ES-I3 (cell line): Measurements from ENCODE around the gene LAIR2.
A peak's percentile ranks its signal among the peaks of the same experiment; 100 is the strongest.
"Not testable (repeated sequence)": the region's sequence is repeated elsewhere in the genome, so short reads cannot be mapped to it uniquely, and the experiment has no call there.

Source experiments
- H3K36me3 ChIP-seq: 2 replicates; pipeline ENCODE4 v1.6.1; 2013; ENCODE audit warnings: mild to moderate bottlenecking, low read length, control low read depth, moderate library complexity; ENCODE audit not compliant: insufficient read depth
- H3K4me1 ChIP-seq: 2 replicates; pipeline ENCODE4 v1.6.1; 2013; ENCODE audit warnings: mild to moderate bottlenecking, control low read depth, low read length; ENCODE audit not compliant: insufficient read depth
- H3K9ac ChIP-seq: 2 replicates; pipeline ENCODE4 v1.6.1; 2013; ENCODE audit warnings: low read depth, mild to moderate bottlenecking, low read length, moderate library complexity
- H3K9me3 ChIP-seq: 2 replicates; pipeline ENCODE4 v1.6.1; 2013; ENCODE audit warnings: mild to moderate bottlenecking, low read length, moderate library complexity; ENCODE audit not compliant: control insufficient read depth, insufficient read depth

LAIR2 gene

DNA sequence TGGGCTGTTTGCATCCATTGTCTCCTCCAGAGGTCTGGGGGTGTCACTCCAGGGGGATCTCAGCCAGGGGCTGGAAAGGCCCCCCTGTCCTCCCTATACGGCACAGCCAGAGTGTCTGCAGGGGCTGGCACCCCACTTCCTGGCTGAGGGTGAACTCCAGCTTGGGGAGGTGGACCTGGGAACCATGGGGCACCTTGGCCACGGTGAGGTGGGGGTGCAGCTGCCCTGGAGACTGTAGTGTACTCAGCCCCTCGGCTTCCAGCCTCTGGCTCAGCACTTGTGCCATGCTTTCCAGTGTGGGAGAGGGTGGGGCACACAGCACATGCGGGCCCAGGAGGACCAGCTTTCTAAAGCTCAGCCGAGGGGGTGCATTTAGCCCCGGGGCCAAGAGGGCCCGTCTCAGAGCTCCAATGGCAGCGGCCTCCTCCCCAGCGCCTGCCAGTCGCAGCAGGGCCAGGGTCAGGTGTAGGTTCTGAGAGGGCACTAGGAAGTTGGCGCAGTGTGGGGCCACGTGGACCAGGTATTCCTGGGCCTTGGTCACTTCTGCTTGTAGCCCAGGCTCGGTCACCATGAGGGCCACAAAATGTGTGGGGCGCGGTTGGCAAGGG lies 40.5 kb upstream of the LAIR2 start:
- peak overlapping the region; percentile 98 for H3K9ac ChIP-seq
- peaks cover 3% of the 10 kb centered on the region for H3K36me3 ChIP-seq
- H3K4me1 ChIP-seq = peaks cover 7% of the 10 kb centered on the region; the same call in 1 of the 2 replicates
- H3K9me3 ChIP-seq = no peaks in the 10 kb centered on the region

- Histone ChIP-seq H3K4me1 (peaks cover 7% of the 10 kb centered on the region; the same call in 1 of the 2 replicates), H3K9me3 (no peaks in the 10 kb centered on the region), H3K9ac (peak overlapping the region; percentile 98), H3K36me3 (no peaks in the 10 kb centered on the region; the same call in none of the 2 replicates)
Measured at GRCh38 chr19:54462655-54463530, 39.7 kb upstream of the LAIR2 start.

GRCh38 chr19:54463531-54464043 lies 39.0 kb upstream of the LAIR2 start, which contains the start of gene LENG9:
Gene LENG9, minus strand, starts transcription at chr19:54463778. Its CDS starts 252 bp downstream, at chr19:54463526.
- peaks cover 7% of the 10 kb centered on the region; the same call in 1 of the 2 replicates for H3K4me1 ChIP-seq
- H3K9ac ChIP-seq = peak within 1 kb of the TSS; percentile 98
- no peaks in the 10 kb centered on the region; the same call in 1 of the 2 replicates for H3K36me3 ChIP-seq
- no peaks in the 10 kb centered on the region for H3K9me3 ChIP-seq

DNA sequence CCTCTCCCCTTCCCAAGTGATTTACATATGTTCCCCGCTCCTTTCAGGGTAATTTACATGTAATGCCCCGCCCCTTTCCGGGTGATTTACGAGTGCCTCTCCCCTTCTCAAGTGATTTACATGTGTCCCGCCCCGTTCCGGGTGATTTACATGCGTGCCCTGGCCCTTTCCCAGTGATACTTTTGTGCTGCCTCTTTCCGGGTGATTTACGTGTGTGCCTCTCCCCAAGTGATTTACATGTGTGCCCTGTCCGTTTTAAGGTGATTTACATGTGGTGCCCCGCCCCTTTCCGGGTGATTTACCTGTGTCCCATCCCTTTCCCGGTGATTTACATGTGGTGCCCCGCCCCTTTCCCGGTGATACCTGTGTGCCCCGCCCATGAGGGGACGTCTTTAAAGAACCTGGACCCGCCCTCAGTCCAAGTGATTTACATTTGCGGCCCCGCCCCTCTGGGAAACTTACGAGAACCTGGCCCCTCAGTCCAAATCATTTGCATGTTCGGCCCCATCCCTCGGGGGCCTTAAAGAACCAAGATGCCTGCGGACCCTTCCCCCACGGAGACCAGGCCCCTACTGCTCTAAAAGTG lies 38.5 kb upstream of the LAIR2 start:
- no peaks in the 10 kb centered on the region for H3K9me3 ChIP-seq
- H3K4me1 ChIP-seq = peaks cover 7% of the 10 kb centered on the region; the same call in 1 of the 2 replicates
- H3K9ac ChIP-seq = peak overlapping the region; percentile 98
- H3K36me3 ChIP-seq = no peaks in the 10 kb centered on the region

DNA sequence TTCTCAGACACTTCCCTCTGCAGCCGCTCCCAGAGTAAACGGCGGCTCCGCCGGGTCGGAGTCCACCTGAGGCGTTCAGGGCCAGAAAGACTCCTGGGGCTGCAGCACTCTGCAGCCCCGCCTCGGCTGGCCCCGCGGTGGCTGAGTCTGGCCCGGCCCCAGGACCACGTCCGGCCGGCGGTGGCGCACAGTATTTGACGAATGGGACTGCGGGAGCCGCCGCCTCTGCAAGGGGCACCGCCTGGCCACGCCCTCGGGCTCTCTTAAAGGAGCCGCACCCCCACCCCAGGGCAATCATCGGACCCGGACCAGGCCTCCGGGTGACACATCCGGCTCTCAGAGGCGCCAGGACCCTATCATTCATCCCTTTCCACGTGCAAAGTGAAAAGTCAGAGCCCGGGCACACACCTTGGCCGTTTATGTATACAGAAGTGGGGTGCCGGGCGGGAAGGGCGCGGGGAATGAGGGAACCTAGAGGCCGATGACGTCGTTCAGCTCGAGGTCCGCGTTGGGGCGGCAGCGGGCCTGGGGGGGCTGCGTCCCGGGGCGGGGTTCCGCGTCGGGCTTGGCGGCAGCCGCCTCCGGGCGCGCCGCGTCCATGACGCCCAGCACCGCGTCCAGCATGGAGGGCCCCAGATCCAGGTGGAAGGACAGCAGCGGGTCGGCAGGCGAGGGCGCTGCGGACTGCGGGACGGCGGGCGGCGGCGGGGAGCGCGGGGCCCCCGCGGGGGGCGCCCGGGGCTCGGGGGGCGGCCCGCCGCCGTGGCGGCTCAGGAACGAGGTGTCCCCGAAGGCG lies 37.8 kb upstream of the LAIR2 start:
- Histone ChIP-seq H3K9me3 (no peaks in the 10 kb centered on the region), H3K9ac (peak overlapping the region; percentile 98), H3K4me1 (peaks cover 11% of the 10 kb centered on the region; the same call in 1 of the 2 replicates), H3K36me3 (no peaks in the 10 kb centered on the region)

DNA sequence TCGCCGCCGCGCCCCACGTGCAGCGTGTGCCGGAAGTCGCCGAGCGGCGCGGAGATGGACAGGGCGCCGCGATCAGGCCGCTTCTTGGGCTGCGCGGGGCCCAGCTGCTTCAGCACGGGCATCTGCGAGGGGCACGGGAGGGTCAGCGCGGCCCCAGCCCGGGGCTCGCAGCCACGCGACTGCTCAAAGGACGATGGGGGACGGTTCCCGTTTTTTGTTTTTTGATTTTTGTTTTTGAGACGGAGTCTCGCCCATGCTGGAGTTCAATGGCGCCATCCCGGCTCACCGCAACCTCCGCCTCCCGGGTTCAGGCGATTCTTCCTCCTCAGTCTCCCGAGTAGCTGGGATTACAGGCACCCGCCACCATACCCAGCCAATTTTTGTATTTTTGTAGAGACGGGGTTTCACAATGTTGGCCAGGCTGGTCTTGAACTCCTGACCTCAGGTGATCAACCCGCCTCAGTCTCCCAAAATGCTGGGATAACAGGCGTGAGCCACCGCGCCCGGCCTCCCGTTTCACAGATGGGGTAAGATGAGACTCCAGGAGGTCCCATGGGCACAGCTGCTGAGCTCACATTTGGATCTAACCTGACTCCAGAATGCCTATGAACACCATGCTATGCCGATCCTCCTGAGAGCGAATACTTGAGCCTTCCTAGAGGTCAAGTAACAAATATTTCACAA lies 37.1 kb upstream of the LAIR2 start:
- Histone ChIP-seq H3K9ac (peak overlapping the region; percentile 28; the same call in 1 of the 2 replicates), H3K9me3 (no peaks in the 10 kb centered on the region), H3K36me3 (no peaks in the 10 kb centered on the region), H3K4me1 (peaks cover 13% of the 10 kb centered on the region; the same call in 1 of the 2 replicates)

- H3K4me1 ChIP-seq = peaks cover 13% of the 10 kb centered on the region; the same call in 1 of the 2 replicates
- H3K9me3 ChIP-seq, H3K36me3 ChIP-seq, H3K9ac ChIP-seq: not testable (repeated sequence)
Measured at GRCh38 chr19:54466110-54466480, 36.5 kb upstream of the LAIR2 start.

GRCh38 chr19:54469496-54469934 lies 33.1 kb upstream of the LAIR2 start:
- Histone ChIP-seq H3K4me1 (peaks cover 13% of the 10 kb centered on the region), H3K9me3 (no peaks in the 10 kb centered on the region), H3K9ac (no peak overlapping the region), H3K36me3 (no peaks in the 10 kb centered on the region)

DNA sequence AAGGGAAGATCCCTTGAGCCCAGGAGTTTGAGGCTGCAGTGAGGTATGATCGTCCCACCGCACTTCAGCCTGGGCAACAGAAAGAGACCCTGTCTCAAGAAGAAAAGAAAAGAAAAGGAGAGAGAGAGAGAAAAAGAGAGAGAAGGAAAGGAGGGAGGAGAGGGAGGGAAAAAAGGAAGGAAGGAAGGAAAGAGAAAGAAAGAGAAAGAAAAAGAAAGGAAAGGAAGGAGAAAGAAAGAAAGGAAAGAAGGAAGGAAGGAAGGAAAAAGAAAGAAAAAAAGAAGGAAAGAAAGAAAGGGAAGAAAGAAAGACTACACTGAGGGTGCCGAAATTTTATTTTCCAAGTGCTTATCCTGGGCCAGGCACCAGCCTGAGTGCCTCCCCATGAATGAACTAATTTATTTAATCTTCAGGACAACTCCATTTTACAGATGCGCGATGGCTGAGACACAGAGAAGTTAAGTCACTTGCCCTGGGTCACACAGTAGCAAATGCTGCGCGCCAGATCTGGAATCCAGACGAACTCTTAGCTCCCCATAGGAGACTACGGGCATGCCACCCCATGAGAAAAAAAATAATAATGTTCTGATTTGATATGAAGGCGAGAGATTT lies 32.2 kb upstream of the LAIR2 start:
- Histone ChIP-seq H3K4me1 (peaks cover 13% of the 10 kb centered on the region), H3K9ac (peak overlapping the region; percentile 57; the same call in 1 of the 2 replicates), H3K9me3 (no peaks in the 10 kb centered on the region), H3K36me3 (no peaks in the 10 kb centered on the region)

DNA sequence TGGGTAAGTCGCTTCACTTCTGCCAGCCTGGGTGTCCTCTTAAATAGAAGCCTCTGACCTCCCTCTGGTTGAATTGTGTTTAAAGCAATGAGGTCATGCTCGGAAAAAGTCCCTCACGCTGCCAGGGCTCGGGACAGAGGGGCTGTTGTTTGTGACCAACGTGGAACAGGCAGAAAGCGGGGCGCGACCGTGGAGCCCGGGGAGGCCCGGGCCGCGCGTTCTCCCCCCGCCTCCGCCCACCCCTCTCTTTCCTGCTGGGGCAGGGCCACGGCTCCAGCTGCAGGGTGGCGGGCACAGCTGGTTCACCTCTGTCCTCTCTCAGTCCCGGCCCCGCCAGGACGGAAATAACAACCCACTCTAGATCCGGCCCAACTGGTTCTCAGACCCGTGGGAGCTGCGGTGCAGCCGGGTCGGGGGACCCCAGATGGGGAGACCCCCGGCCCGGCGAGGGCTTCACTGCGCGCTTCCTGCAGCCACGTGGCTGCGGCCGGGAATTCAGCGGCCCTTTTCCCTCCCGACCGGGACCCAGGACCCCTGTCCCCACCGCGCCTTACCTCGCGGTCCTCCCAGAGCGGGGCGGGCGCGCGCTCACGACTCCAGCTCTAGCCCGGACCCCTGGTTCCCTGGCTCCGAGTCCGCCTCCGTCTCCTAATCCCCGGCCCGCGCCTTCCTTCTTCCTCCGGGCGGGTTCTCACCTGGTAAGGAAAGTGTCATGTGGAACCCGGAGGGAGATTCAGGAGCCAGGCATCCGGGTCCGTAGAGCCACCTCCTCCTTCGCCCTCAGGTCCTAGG lies 31.4 kb upstream of the LAIR2 start:
- peak overlapping the region; percentile 57 for H3K9ac ChIP-seq
- peaks cover 13% of the 10 kb centered on the region for H3K4me1 ChIP-seq
- no peaks in the 10 kb centered on the region for H3K9me3 ChIP-seq
- no peaks in the 10 kb centered on the region for H3K36me3 ChIP-seq

DNA sequence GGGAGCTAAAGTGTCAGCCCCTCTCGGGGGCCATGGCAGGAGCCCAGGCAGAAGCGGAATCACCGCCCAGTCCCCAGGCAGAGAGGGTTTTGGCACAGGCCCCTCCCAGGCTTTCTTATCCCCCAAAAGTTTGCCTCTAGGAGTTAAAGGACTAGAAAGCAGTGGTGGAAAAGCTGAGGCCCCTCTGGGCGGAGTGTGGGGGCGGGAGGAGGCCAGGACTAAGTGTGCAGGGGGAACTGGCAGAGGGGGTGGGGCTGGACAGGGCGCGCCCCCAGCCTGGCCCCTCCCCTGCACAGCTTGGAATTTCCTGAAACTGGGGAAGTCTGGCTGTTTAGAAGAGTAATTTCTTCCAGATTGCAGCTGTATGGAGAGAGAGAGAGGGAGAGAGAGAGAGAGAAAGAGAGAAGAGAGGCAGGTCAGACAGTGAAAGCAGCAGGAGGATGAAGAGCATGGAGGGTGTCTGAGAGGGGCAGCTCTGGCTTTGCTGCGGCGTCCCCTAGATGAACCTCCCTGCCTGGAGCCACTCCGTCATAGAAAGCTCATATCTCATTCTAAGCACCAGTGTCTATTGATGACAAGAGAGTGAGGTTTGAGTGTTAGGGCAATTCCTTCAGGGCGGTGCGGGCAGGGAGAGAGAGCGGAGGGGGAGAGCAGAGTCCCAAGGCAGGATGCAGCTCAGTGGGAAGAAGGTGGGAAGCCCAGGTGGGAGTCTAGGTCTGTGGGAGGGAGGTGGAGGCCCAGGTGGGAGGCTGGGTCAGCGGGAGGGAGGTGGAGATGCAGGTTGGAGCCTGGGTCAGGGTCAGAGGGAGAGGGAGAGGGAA lies 29.4 kb upstream of the LAIR2 start, which contains the start of gene CDC42EP5:
CDC42EP5 (minus strand) TSS at position 226 of the 821 bp plus-strand sequence. CDS start 7,749 bp downstream, outside the sequence.
- Histone ChIP-seq H3K4me1 (peaks cover 13% of the 10 kb centered on the region), H3K9me3 (no peaks in the 10 kb centered on the region), H3K36me3 (no peaks in the 10 kb centered on the region), H3K9ac (peak within 1 kb of the TSS; percentile 49; the same call in 1 of the 2 replicates)
